LNCAP (cell line): ENCODE data around the gene GDI2.

ENCODE experiments used
- TF ChIP-seq, protein P1 (sequence below): fragments of 450-650 bp; IDR thresholded peaks from 2 replicates; pipeline ENCODE4 v1.5.1; 2017; ENCODE audit warnings: mild to moderate bottlenecking

The GDI2 gene

DNA sequence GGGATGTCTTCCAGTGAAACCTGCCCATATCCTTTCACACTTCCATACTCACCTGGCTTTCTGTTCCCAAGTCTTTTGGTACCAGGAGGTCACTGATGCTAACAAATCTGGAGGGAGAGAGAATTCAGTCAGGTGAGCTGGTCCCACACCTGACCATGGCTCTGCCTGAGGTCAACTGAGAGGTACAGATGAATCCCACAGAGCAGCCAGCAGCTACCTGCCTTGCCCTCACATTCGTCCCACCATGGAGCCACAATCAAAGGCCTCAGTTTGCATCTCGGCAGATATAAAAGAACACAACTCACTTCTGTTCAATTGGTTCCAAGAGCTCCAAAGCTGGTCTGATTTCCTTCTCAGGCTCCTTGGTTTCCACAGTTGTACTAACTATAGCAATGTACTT, 47.0 kb downstream of the GDI2 start:
- TF ChIP-seq, protein P1, sequence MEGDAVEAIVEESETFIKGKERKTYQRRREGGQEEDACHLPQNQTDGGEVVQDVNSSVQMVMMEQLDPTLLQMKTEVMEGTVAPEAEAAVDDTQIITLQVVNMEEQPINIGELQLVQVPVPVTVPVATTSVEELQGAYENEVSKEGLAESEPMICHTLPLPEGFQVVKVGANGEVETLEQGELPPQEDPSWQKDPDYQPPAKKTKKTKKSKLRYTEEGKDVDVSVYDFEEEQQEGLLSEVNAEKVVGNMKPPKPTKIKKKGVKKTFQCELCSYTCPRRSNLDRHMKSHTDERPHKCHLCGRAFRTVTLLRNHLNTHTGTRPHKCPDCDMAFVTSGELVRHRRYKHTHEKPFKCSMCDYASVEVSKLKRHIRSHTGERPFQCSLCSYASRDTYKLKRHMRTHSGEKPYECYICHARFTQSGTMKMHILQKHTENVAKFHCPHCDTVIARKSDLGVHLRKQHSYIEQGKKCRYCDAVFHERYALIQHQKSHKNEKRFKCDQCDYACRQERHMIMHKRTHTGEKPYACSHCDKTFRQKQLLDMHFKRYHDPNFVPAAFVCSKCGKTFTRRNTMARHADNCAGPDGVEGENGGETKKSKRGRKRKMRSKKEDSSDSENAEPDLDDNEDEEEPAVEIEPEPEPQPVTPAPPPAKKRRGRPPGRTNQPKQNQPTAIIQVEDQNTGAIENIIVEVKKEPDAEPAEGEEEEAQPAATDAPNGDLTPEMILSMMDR: no peak

DNA sequence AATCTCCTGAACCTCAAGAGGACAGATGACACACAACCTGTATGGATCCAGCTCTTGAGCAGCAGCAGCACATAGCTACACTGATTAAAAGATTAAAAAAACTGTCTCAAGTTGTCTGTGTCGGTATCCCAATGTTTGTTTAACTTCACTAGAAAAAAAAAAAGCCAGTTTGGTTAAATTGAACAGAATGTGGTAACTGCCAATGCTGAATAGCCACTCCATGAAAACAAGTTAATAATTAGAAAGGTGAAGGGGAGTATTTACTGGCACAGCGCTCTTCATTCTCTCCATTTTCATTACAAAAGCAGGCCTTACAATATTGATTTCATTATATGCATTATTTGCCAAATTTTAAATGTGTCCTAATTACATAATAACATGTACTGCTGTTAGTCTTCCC, 47.6 kb downstream of the GDI2 start:
- TF ChIP-seq, protein P1: no peak

- TF ChIP-seq, protein P1: no peak
These were observed 48.6 kb downstream of the GDI2 start for GRCh38 chr10:5764422-5765297.

GRCh38 chr10:5762531-5762930, 50.7 kb downstream of the GDI2 start:
- TF ChIP-seq, protein P1: no peak

- TF ChIP-seq, protein P1: no peak
These were observed 52.0 kb downstream of the GDI2 start for GRCh38 chr10:5761220-5761619.

- TF ChIP-seq, protein P1: no peak
These were observed 52.7 kb downstream of the GDI2 start for GRCh38 chr10:5760515-5760914.

GRCh38 chr10:5758927-5759326, 54.3 kb downstream of the GDI2 start:
- TF ChIP-seq, protein P1: no peak
